A673 (cell line): ENCODE results near the gene SATB2.

Experiments used
- CTCF ChIP-seq: fragments of 300-800, 200-600 bp; sonication (generic); conservative IDR thresholded peaks from 2 replicates; pipeline ENCODE4 v1.5.1; 2017; ENCODE audit warnings: low read depth, mild to moderate bottlenecking, antibody characterized with exemption, low read length, moderate library complexity, mixed read lengths
- EZH2 ChIP-seq: fragments of 200-600 bp; sonication (generic); IDR thresholded peaks from 2 replicates; pipeline ENCODE4 v1.6.1; 2017; ENCODE audit warnings: borderline replicate concordance, low read depth, mild to moderate bottlenecking, mixed read lengths, antibody characterized with exemption, low read length; ENCODE audit not compliant: poor library complexity, severe bottlenecking

- TF ChIP-seq CTCF (no peak), EZH2 (no peak)
Measured at GRCh38 chr2:199467066-199467822, 9.5 kb upstream of the SATB2 start.
